H9 (cell line): Measurements from ENCODE around the gene PIAS2. TPM values are rescaled to one million over a fixed set of nuclear protein-coding genes. Genes with fewer than 3 reads are reported as not detected.
"Not testable (repeated sequence)": the region's sequence is repeated elsewhere in the genome, so short reads cannot be mapped to it uniquely, and the experiment has no call there.

Experiments
- DNase-seq: peaks from one replicate; pipeline ENCODE4 v3.0.0-alpha.2; 2017
- H2AFZ ChIP-seq: one replicate; pipeline ENCODE4 v1.6.1; 2013; ENCODE audit warnings: mild to moderate bottlenecking, low read length, control low read depth, moderate library complexity
- H2AK5ac ChIP-seq: 2 replicates; pipeline ENCODE4 v1.6.1; 2013; ENCODE audit warnings: low read length, control low read depth, mixed read lengths; ENCODE audit not compliant: insufficient read length
- H2BK120ac ChIP-seq: one replicate; pipeline ENCODE4 v1.6.1; 2013; ENCODE audit warnings: low read depth, mild to moderate bottlenecking, low read length, control low read depth, inconsistent platforms; ENCODE audit not compliant: poor library complexity, severe bottlenecking
- H2BK12ac ChIP-seq: 2 replicates; pipeline ENCODE4 v1.6.1; 2013; ENCODE audit warnings: low read length, control low read depth, mixed read lengths, low read depth; ENCODE audit not compliant: insufficient read length
- H2BK15ac ChIP-seq: 2 replicates; pipeline ENCODE4 v1.6.1; 2013; ENCODE audit warnings: low read depth, low read length, control low read depth
- H2BK20ac ChIP-seq: one replicate; pipeline ENCODE4 v1.6.1; 2013; ENCODE audit warnings: low read depth, mild to moderate bottlenecking, low read length, control low read depth, inconsistent platforms; ENCODE audit not compliant: poor library complexity, severe bottlenecking
- H2BK5ac ChIP-seq: 2 replicates; pipeline ENCODE4 v1.6.1; 2013; ENCODE audit warnings: low read length, control low read depth, mixed read lengths; ENCODE audit not compliant: insufficient read length
- H3K14ac ChIP-seq: 2 replicates; pipeline ENCODE4 v1.6.1; 2013; ENCODE audit warnings: low read length, control low read depth; ENCODE audit not compliant: insufficient read depth
- H3K18ac ChIP-seq: 2 replicates; pipeline ENCODE4 v1.6.1; 2013; ENCODE audit warnings: low read depth, mild to moderate bottlenecking, mixed read lengths, low read length, control low read depth; ENCODE audit not compliant: insufficient read length
- H3K23ac ChIP-seq: 2 replicates; pipeline ENCODE4 v1.6.1; 2013; ENCODE audit warnings: low read length, control low read depth, mixed read lengths, low read depth; ENCODE audit not compliant: insufficient read length
- H3K23me2 ChIP-seq: 2 replicates; pipeline ENCODE4 v1.6.1; 2013; ENCODE audit warnings: low read depth, mild to moderate bottlenecking, mixed read lengths, low read length, control low read depth; ENCODE audit not compliant: insufficient read length, poor library complexity, severe bottlenecking
- H3K27ac ChIP-seq: 2 replicates; pipeline ENCODE4 v1.5.1; 2013; ENCODE audit warnings: low read length, control low read depth, mixed read lengths, low read depth; ENCODE audit not compliant: insufficient read length
- H3K27me3 ChIP-seq: 2 replicates; pipeline ENCODE4 v1.6.1; 2013; ENCODE audit warnings: low read length, control low read depth, inconsistent platforms; ENCODE audit not compliant: insufficient read depth
- H3K4ac ChIP-seq: 2 replicates; pipeline ENCODE4 v1.6.1; 2013; ENCODE audit warnings: low read depth, mild to moderate bottlenecking, control low read depth, inconsistent platforms, low read length, moderate library complexity
- H3K4me1 ChIP-seq: 2 replicates; pipeline ENCODE4 v1.6.1; 2013; ENCODE audit warnings: low read length, control low read depth, inconsistent platforms; ENCODE audit not compliant: insufficient read depth
- H3K4me2 ChIP-seq: 2 replicates; pipeline ENCODE4 v1.6.1; 2013; ENCODE audit warnings: low read length, control low read depth, mixed read lengths; ENCODE audit not compliant: insufficient read length, insufficient read depth
- H3K56ac ChIP-seq: 2 replicates; pipeline ENCODE4 v1.6.1; 2013; ENCODE audit warnings: low read depth, mild to moderate bottlenecking, mixed read lengths, low read length, control low read depth; ENCODE audit not compliant: insufficient read length
- H3K79me1 ChIP-seq: 2 replicates; pipeline ENCODE4 v1.6.1; 2013; ENCODE audit warnings: low read depth, mild to moderate bottlenecking, moderate library complexity, low read length, control low read depth, inconsistent platforms; ENCODE audit not compliant: insufficient read depth, poor library complexity, severe bottlenecking
- H3K79me2 ChIP-seq: 2 replicates; pipeline ENCODE4 v1.6.1; 2013; ENCODE audit warnings: low read length, control low read depth, inconsistent platforms; ENCODE audit not compliant: insufficient read depth
- H3K9ac ChIP-seq: 2 replicates; pipeline ENCODE4 v1.6.1; 2013; ENCODE audit warnings: low read length, control low read depth, mixed read lengths; ENCODE audit not compliant: insufficient read length; ENCODE audit errors: extremely low read depth
- H3K9me3 ChIP-seq: one replicate; pipeline ENCODE4 v1.6.1; 2013; ENCODE audit warnings: low read depth, low read length, inconsistent platforms; ENCODE audit not compliant: control insufficient read depth
- H3T11ph ChIP-seq: one replicate; pipeline ENCODE4 v1.6.1; 2013; ENCODE audit warnings: mild to moderate bottlenecking, low read length, control low read depth, inconsistent platforms
- H4K20me1 ChIP-seq: one replicate; pipeline ENCODE4 v1.6.1; 2013; ENCODE audit not compliant: control insufficient read depth, insufficient read length, insufficient read depth
- H4K5ac ChIP-seq: 2 replicates; pipeline ENCODE4 v1.6.1; 2013; ENCODE audit warnings: low read depth, mild to moderate bottlenecking, mixed read lengths, low read length, control low read depth; ENCODE audit not compliant: insufficient read length
- H4K8ac ChIP-seq: replicated peaks from 2 replicates; pipeline ENCODE4 v1.6.1; 2013; ENCODE audit warnings: low read length, control low read depth, mixed read lengths, low read depth; ENCODE audit not compliant: insufficient read length
- H4K91ac ChIP-seq: 2 replicates; pipeline ENCODE4 v1.6.1; 2013; ENCODE audit warnings: low read depth, mild to moderate bottlenecking, moderate library complexity, mixed read lengths, low read length, control low read depth; ENCODE audit not compliant: insufficient read length
- H3K27ac Mint-ChIP-seq, 3 experiments: 2 replicates in 2 of 3; 3 replicates in 1 of 3; pipeline ENCODE4 v1.8.0; 2020 to 2021; ENCODE audit warnings: mixed read lengths in 3 of 3, mild to moderate bottlenecking in 1 of 3, moderate library complexity in 1 of 3
- H3K27me3 Mint-ChIP-seq: 2 replicates; pipeline ENCODE4 v1.8.0; 2021; ENCODE audit warnings: low read depth, mild to moderate bottlenecking, moderate library complexity, mixed read lengths
- H3K36me3 Mint-ChIP-seq, 3 experiments: 2 replicates in 2 of 3; 3 replicates in 1 of 3; pipeline ENCODE4 v1.8.0; 2020 to 2021; ENCODE audit warnings: low read depth in 3 of 3, mixed read lengths in 3 of 3; ENCODE audit not compliant: insufficient read depth in 1 of 3
- H3K4me1 Mint-ChIP-seq, 2 experiments: 2 replicates each; pipeline ENCODE4 v1.8.0; 2020; ENCODE audit warnings: mixed read lengths in 2 of 2
- H3K4me3 Mint-ChIP-seq, 2 experiments: 2 replicates in 1 of 2; 3 replicates in 1 of 2; pipeline ENCODE4 v1.8.0; 2020 to 2021; ENCODE audit warnings: mild to moderate bottlenecking in 2 of 2, mixed read lengths in 2 of 2, moderate library complexity in 1 of 2
- H3K9me3 Mint-ChIP-seq, 2 experiments: 2 replicates in 1 of 2; 3 replicates in 1 of 2; pipeline ENCODE4 v1.8.0; 2020; ENCODE audit warnings: mild to moderate bottlenecking in 2 of 2, mixed read lengths in 2 of 2, moderate library complexity in 1 of 2
- CTCF ChIP-seq: fragments of 200-600 bp; sonication (generic); conservative IDR thresholded peaks from 3 replicates; pipeline ENCODE4 v1.8.0; 2021; ENCODE audit warnings: antibody characterized with exemption, mild to moderate bottlenecking
- WGBS: extraction: QIAGEN DNeasy Blood & Tissue Kit; methylation state at CpG from one replicate; pipeline ENCODE4 v1.1.7; 2013; ENCODE audit warnings: missing lambda C conversion rate, low lambda C conversion rate, mixed read lengths; ENCODE audit not compliant: insufficient read length; ENCODE audit errors: extremely low coverage; 5-methylcytosine and 5-hydroxymethylcytosine counted together
- total RNA-seq: library from RNA; stranded (reverse); gene quantifications from 2 replicates; pipeline ENCODE4 v1.2.1, GENCODE V29; 2021

The PIAS2 gene
- total RNA-seq, 1 experiment from 2014 or later: 58.4 TPM

GRCh38 chr18:46832849-46833248 lies 84.5 kb downstream of the PIAS2 start:
- H2AK5ac ChIP-seq: no peak overlapping the region
- H4K8ac ChIP-seq: no peak overlapping the region
- H3K36me3 Mint-ChIP-seq: peaks cover 6 to 44% (median 37%) of the 10 kb centered on the region in 3 experiments; a peak in 6 of 7 replicates
- no peak overlapping the region for H2BK15ac ChIP-seq
- no peak overlapping the region for H2AFZ ChIP-seq
- H3K79me2 ChIP-seq: no peaks in the 10 kb centered on the region
- H3K56ac ChIP-seq: no peak overlapping the region
- H4K20me1 ChIP-seq: no peaks in the 10 kb centered on the region
- no peak overlapping the region for H3K14ac ChIP-seq
- no peak overlapping the region for H3K4ac ChIP-seq
- H4K91ac ChIP-seq: no peak overlapping the region
- H3K9me3 Mint-ChIP-seq: no peaks in the 10 kb centered on the region
- no peak for TF ChIP-seq CTCF
- no peak overlapping the region for H3K23ac ChIP-seq
- H3K4me1 ChIP-seq: no peaks in the 10 kb centered on the region
- H3K18ac ChIP-seq: no peak overlapping the region
- H2BK120ac ChIP-seq: no peak overlapping the region
- no CpG with 5 or more reads among the region's 2 CpGs for WGBS
- H3K9ac ChIP-seq: no peak overlapping the region
- no peaks in the 10 kb centered on the region for H3K27me3 ChIP-seq
- H3K4me3 Mint-ChIP-seq: no peak overlapping the region
- no peak overlapping the region for H2BK20ac ChIP-seq
- H4K5ac ChIP-seq: no peak overlapping the region
- no peak overlapping the region for H3T11ph ChIP-seq
- no peaks in the 10 kb centered on the region for H3K27me3 Mint-ChIP-seq
- no peaks in the 10 kb centered on the region for H3K4me1 Mint-ChIP-seq
- H2BK12ac ChIP-seq: no peak overlapping the region
- no peak overlapping the region for H3K4me2 ChIP-seq
- no peak overlapping the region for H3K27ac Mint-ChIP-seq
- H3K23me2 ChIP-seq: no peaks in the 10 kb centered on the region
- DNase-seq: no peak
- H2BK5ac ChIP-seq: no peak overlapping the region
- no peak overlapping the region for H3K27ac ChIP-seq
- no peaks in the 10 kb centered on the region for H3K79me1 ChIP-seq
- H3K9me3 ChIP-seq: no peaks in the 10 kb centered on the region

GRCh38 chr18:46832422-46832821 lies 84.9 kb downstream of the PIAS2 start:
- not testable (repeated sequence) for DNase-seq, H2AK5ac ChIP-seq, H2BK5ac ChIP-seq, H4K8ac ChIP-seq, H3K9ac ChIP-seq, H3K4me2 ChIP-seq, H3K23me2 ChIP-seq, H3K27me3 Mint-ChIP-seq, H3K79me2 ChIP-seq, H3K23ac ChIP-seq, H2BK12ac ChIP-seq, H3K4ac ChIP-seq, H4K91ac ChIP-seq, H3K9me3 Mint-ChIP-seq, H3K79me1 ChIP-seq, H3T11ph ChIP-seq, H3K4me3 Mint-ChIP-seq, H3K14ac ChIP-seq, H2BK20ac ChIP-seq, H3K27me3 ChIP-seq, H2BK15ac ChIP-seq, H3K9me3 ChIP-seq, H3K18ac ChIP-seq, H3K4me1 Mint-ChIP-seq, H3K27ac Mint-ChIP-seq, H4K20me1 ChIP-seq, H3K4me1 ChIP-seq, H2AFZ ChIP-seq, H3K56ac ChIP-seq, H2BK120ac ChIP-seq, H3K27ac ChIP-seq, H4K5ac ChIP-seq
- H3K36me3 Mint-ChIP-seq: peaks cover 6 to 47% (median 42%) of the 10 kb centered on the region in 3 experiments; a peak in 6 of 7 replicates
- WGBS: no CpG with 5 or more reads among the region's 5 CpGs
